Fibroblast of peridontal ligament (primary cell): ENCODE results near the gene SPI1.
A peak's percentile ranks its signal among the peaks of the same experiment; 100 is the strongest.

Experiments
- DNase-seq: peaks from one replicate; pipeline ENCODE4 v3.0.0-alpha.2; 2010; ENCODE audit errors: extremely low read depth

The SPI1 gene

GRCh38 chr11:47388697-47389576, 10.6 kb upstream of the SPI1 start:
- no peak for DNase-seq

- DNase-seq: no peak
These were observed 9.8 kb upstream of the SPI1 start for GRCh38 chr11:47387944-47388696.

GRCh38 chr11:47384498-47384897, 6.2 kb upstream of the SPI1 start:
- DNase-seq: no peak

- peak; percentile 47 for DNase-seq
These were observed 4.7 kb upstream of the SPI1 start for GRCh38 chr11:47383071-47383470.

- DNase-seq: no peak
These were observed 1.7 kb upstream of the SPI1 start for GRCh38 chr11:47380078-47380477.

GRCh38 chr11:47379317-47379716, 970 bp upstream of the SPI1 start:
- no peak for DNase-seq

GRCh38 chr11:47378836-47379170, 456 bp upstream of the SPI1 start:
- no peak for DNase-seq

GRCh38 chr11:47377571-47378009, 757 bp downstream of the SPI1 start:
- DNase-seq: no peak

- no peak for DNase-seq
These were observed 1.6 kb downstream of the SPI1 start for GRCh38 chr11:47376525-47377371.

- DNase-seq: no peak
These were observed 2.2 kb downstream of the SPI1 start for GRCh38 chr11:47376107-47376524.

GRCh38 chr11:47375546-47376085, 2.7 kb downstream of the SPI1 start:
- no peak for DNase-seq

GRCh38 chr11:47375020-47375419, 3.3 kb downstream of the SPI1 start:
- no peak for DNase-seq

GRCh38 chr11:47374720-47375019, 3.7 kb downstream of the SPI1 start:
- DNase-seq: no peak

GRCh38 chr11:47373876-47374719, 4.2 kb downstream of the SPI1 start:
- DNase-seq: peak; percentile 66

- DNase-seq: no peak
These were observed 5.9 kb downstream of the SPI1 start for GRCh38 chr11:47372422-47372821.

- DNase-seq: no peak
These were observed 8.7 kb downstream of the SPI1 start for GRCh38 chr11:47369676-47370075.

- DNase-seq: no peak
These were observed 12.3 kb downstream of the SPI1 start for GRCh38 chr11:47366020-47366490.

- no peak for DNase-seq
These were observed 16.9 kb downstream of the SPI1 start for GRCh38 chr11:47361419-47361818.

- no peak for DNase-seq
These were observed 18.0 kb downstream of the SPI1 start for GRCh38 chr11:47360341-47360740.

GRCh38 chr11:47359586-47359985, 18.8 kb downstream of the SPI1 start:
- no peak for DNase-seq

GRCh38 chr11:47359162-47359561, 19.2 kb downstream of the SPI1 start:
- DNase-seq: no peak
